Loucy (cell line): ENCODE measurements around the gene TSPAN9.

Source experiments
- EZH2phosphoT487 ChIP-seq: fragments of 200-600 bp; IDR thresholded peaks from 2 replicates; pipeline ENCODE4 v1.6.1; 2018; ENCODE audit warnings: antibody characterized with exemption, mild to moderate bottlenecking, moderate library complexity, borderline replicate concordance
- TF ChIP-seq, protein P1 (sequence below): fragments of 200-600 bp; sonication (generic); conservative IDR thresholded peaks from 2 replicates; pipeline ENCODE4 v1.5.1; 2014; ENCODE audit warnings: mild to moderate bottlenecking, antibody characterized with exemption, low read length

DNA sequence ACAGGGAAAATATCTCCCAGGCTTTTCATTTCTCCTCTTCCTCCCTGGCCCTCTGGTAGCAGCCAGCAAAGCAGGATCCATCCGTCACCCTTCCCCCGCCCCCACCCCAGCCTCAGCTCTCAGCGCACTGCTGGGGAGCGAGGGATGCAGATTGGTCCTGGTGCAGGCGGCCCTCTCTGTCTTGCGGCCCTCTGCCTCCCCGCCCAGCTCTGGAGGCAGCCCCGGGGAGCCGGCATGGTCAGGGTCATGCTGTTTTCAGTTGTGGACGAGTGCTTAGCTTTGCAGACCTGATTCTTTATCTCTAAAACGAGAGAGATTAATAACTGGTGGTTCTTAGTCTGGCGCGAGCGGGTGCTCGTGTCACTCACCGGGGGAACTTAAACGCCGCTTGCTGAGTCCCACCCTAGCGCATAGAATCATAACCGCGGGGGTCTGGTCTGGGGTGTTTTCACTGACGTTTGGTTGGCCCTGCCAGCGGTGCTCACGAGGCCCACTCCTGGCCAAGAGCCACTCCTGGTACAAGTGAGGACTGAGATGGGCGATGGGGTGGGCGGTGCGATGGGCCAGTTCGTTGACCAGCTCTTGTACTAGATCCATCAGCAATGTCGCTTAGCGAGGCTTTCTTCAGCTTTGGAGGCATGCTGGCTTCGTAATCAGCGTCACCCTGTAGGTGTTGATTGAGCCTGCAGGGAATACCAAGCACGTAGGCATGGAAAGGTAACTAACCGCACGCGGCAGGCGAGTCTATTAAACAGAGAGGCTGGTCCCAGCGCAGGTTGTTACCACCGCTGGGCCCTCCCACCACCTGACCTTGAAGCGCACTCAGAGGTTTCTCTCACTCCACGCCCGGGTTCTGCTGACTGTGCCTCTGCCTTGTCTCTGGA lies 95.2 kb downstream of the TSPAN9 start:
- TF ChIP-seq, protein P1, sequence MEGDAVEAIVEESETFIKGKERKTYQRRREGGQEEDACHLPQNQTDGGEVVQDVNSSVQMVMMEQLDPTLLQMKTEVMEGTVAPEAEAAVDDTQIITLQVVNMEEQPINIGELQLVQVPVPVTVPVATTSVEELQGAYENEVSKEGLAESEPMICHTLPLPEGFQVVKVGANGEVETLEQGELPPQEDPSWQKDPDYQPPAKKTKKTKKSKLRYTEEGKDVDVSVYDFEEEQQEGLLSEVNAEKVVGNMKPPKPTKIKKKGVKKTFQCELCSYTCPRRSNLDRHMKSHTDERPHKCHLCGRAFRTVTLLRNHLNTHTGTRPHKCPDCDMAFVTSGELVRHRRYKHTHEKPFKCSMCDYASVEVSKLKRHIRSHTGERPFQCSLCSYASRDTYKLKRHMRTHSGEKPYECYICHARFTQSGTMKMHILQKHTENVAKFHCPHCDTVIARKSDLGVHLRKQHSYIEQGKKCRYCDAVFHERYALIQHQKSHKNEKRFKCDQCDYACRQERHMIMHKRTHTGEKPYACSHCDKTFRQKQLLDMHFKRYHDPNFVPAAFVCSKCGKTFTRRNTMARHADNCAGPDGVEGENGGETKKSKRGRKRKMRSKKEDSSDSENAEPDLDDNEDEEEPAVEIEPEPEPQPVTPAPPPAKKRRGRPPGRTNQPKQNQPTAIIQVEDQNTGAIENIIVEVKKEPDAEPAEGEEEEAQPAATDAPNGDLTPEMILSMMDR = no peak
- TF ChIP-seq EZH2phosphoT487 = no peak
